Placental pericyte (primary cell): ENCODE measurements around the gene SNX33. TPM values are rescaled to one million over a fixed set of nuclear protein-coding genes. Genes with fewer than 3 reads are reported as not detected.

Experiments used
- total RNA-seq: library from RNA; depleted of rRNA; stranded (reverse); fragments of >200 nt; gene quantifications from 2 replicates; pipeline ENCODE4 v1.2.3, GENCODE V29; 2012

Gene SNX33
- 22.5 and 28.2 TPM in 2 replicates for total RNA-seq

DNA sequence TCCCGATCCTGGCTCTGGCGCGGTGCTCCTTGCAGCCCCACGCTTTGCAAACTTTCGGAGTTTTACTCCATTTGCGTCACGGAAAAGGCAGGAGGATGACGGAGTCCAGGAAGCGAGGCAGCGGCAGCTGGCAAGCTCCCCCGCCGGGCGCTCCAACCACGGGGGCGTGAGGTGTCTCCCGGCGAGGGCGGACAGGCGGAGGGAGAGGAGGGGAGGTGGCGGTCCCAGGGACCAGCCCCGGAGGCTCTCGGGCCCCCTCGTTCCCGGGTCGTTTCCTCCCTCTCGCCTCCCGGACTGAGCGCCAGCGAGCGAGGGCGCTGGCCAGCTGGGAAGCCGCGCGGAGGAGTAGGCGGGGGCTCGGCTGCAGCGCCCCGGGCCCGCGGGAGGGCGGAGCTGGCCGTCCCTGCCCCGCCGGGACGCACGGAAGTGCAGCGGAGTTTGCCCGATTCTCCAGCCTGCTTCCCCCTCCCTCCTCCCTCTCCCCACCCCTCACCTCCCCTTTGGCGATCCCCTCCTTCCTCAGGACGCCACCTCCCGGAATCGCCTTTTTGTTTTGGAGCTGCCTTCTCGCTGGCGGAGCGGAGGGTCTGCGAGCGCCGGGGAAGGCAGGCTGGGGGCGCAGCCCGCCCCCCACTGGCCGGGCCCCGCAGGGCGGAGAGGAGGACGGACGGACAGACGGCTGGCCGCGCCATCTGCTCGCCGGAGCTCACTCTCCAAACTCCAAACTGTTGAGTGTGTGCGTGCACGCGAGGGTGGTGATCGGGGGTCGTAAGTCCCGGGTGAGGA, at the start of gene SNX33:
Gene SNX33, plus strand, starts transcription at position 543 of the 786 bp plus-strand sequence. CDS start 1,191 bp downstream, outside the sequence.

GRCh38 chr15:75625542-75626347, 22.0 kb upstream of the SNX33 start, which contains the start of gene SNUPN:
Gene SNUPN (minus strand): TSS chr15:75625725. CDS start chr15:75621051, 4,674 bp downstream.

GRCh38 chr15:75639709-75640482, 7.8 kb upstream of the SNX33 start, which contains the start of gene IMP3:
Gene IMP3 (minus strand): TSS chr15:75640224. CDS start chr15:75640168, 56 bp downstream.

Other genes with a start within 250 kb of the SNX33 start
- 35.2 and 42.5 TPM in 2 replicates for gene SIN3A, start 196.2 kb upstream of the SNX33 start, total RNA-seq
- 28.9 and 31.4 TPM in 2 replicates for gene PTPN9, start 68.6 kb upstream of the SNX33 start, total RNA-seq
- 20.6 and 34.8 TPM in 2 replicates for gene SNUPN, start 22.2 kb upstream of the SNX33 start, total RNA-seq
- 100 and 101 TPM in 2 replicates for gene IMP3, start 7.7 kb upstream of the SNX33 start, total RNA-seq
- gene CSPG4, start 64.9 kb downstream of the SNX33 start, total RNA-seq, result 15.3 and 83.2 TPM in 2 replicates
- 47.7 and 62.3 TPM in 2 replicates for gene UBE2Q2, start 195.5 kb downstream of the SNX33 start, total RNA-seq